ENCODE data around the gene CCT2. TPM values are rescaled to one million over a fixed set of nuclear protein-coding genes. Genes with fewer than 3 reads are reported as not detected.
"Not testable (repeated sequence)": the region's sequence is repeated elsewhere in the genome, so short reads cannot be mapped to it uniquely, and the experiment has no call there.

Gene CCT2
- total and polyA plus RNA-seq, 9 of the 15 experiments (the other 6 are each of a cell fraction or from before 2014, with no cell fraction given) = 341 to 738 (median 490) TPM

DNA sequence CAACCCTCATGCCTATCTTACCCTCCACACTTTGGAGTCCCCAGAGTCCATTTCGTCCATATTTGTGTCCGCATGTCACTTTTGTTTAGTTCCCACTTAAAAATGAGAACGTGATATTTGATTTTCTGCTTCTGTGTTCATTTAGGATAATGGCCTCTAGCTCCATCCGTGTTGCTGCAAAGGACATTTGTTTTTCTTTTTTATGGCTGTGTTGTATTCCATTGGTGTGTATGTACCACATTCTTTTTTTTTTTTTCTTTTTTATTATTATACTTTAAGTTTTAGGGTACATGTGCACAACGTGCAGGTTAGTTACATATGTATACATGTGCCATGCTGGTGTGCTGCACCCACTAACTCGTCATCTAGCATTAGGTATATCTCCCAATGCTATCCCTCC, 18.3 kb downstream of the CCT2 start:
- DNase-seq (ENCODE audit: extremely low read depth in 1 of 4, low spot score in 3 of 4); BruUV-seq (replicated peaks); H3K4me3 ChIP-seq; H3K27me3 ChIP-seq (ENCODE audit: control insufficient read depth in 2 of 2, insufficient read depth in 2 of 2, low read length in 2 of 2); H2AFZ ChIP-seq (ENCODE audit: low read depth, low read length); H4K20me1 ChIP-seq (replicated peaks; ENCODE audit: control insufficient read depth, insufficient read depth, low read length); H3K9ac ChIP-seq (ENCODE audit: insufficient read depth in 1 of 2, low read depth in 2 of 2, low read length in 2 of 2); H3K4me2 ChIP-seq (ENCODE audit: insufficient read depth, low read length); H3K79me2 ChIP-seq (ENCODE audit: control insufficient read depth, insufficient read depth, low read length); intact Hi-C loops (cut with micrococcal nuclease); H3K9me3 ChIP-seq (replicated peaks; ENCODE audit: control insufficient read depth, insufficient read depth, low read depth, low read length); FAIRE-seq; in situ Hi-C loops (cut with MboI); ATAC-seq; H3K9me1 ChIP-seq (ENCODE audit: control insufficient read depth, insufficient read depth, low read length); CTCF ChIA-PET (ENCODE audit: low intra/inter-chr PET ratio); H3K4me1 ChIP-seq (replicated peaks in 1 of 2; ENCODE audit: control insufficient read depth in 2 of 2, insufficient read depth in 2 of 2, low read length in 2 of 2); H3K27ac ChIP-seq (ENCODE audit: extremely low read depth, low read depth, low read length): not testable (repeated sequence)
- peaks cover 46% of the 10 kb centered on the region for H3K36me3 ChIP-seq (ENCODE audit: control insufficient read depth, insufficient read depth, low read length)
- TF ChIP-seq ZNF146 (CRISPR knock-in tag; IDR thresholded peaks at IDR 0.05; ENCODE audit: unreplicated experiment) = peak; percentile 50
- WGBS (ENCODE audit: insufficient coverage, low coverage, missing lambda C conversion rate) = 98% methylated on average over 4 of the region's 6 CpGs
- POLR2A ChIA-PET = interaction anchor here (0.9 kb wide), 2 partner anchors 14 to 18 kb away, joined by 3 to 4 read pairs; partner anchors contain the start of gene CCT2

DNA sequence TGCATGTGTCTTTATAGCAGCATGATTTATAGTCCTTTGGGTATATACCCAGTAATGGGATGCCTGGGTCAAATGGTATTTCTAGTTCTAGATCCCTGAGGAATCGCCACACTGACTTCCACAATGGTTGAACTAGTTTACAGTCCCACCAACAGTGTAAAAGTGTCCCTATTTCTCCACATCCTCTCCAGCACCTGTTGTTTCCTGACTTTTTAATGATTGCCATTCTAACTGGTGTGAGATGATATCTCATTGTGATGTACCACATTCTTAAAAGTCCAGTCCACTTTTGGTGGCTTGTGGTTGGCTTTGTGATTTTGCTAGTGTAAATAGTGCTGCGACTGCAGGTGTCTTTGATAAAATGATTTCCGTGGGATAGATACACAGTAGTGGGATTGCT, 19.0 kb downstream of the CCT2 start:
- H3K9ac ChIP-seq (ENCODE audit: insufficient read depth in 1 of 2, low read depth in 2 of 2, low read length in 2 of 2); intact Hi-C loops (cut with micrococcal nuclease); H2AFZ ChIP-seq (ENCODE audit: low read depth, low read length); H3K4me3 ChIP-seq; H3K27ac ChIP-seq (ENCODE audit: extremely low read depth, low read depth, low read length); in situ Hi-C loops (cut with MboI); CTCF ChIA-PET (ENCODE audit: low intra/inter-chr PET ratio); H3K4me2 ChIP-seq (ENCODE audit: insufficient read depth, low read length); DNase-seq (ENCODE audit: extremely low read depth in 1 of 4, low spot score in 3 of 4); H3K9me3 ChIP-seq (replicated peaks; ENCODE audit: control insufficient read depth, insufficient read depth, low read depth, low read length); H3K79me2 ChIP-seq (ENCODE audit: control insufficient read depth, insufficient read depth, low read length); H4K20me1 ChIP-seq (replicated peaks; ENCODE audit: control insufficient read depth, insufficient read depth, low read length); POLR2A ChIA-PET; BruUV-seq (replicated peaks); H3K27me3 ChIP-seq (ENCODE audit: control insufficient read depth in 2 of 2, insufficient read depth in 2 of 2, low read length in 2 of 2); H3K9me1 ChIP-seq (ENCODE audit: control insufficient read depth, insufficient read depth, low read length); ATAC-seq; FAIRE-seq: not testable (repeated sequence)
- 47% methylated on average over 2 of the region's 3 CpGs for WGBS (ENCODE audit: insufficient coverage, low coverage, missing lambda C conversion rate)
- peaks cover 38% of the 10 kb centered on the region for H3K36me3 ChIP-seq (ENCODE audit: control insufficient read depth, insufficient read depth, low read length)
- peaks cover 4 to 13% of the 10 kb centered on the region in 2 experiments; a peak in 4 of 5 replicates for H3K4me1 ChIP-seq (replicated peaks in 1 of 2; ENCODE audit: control insufficient read depth in 2 of 2, insufficient read depth in 2 of 2, low read length in 2 of 2)
